Panc1 (cell line): ENCODE results near the gene DNAAF5. TPM values are rescaled to one million over a fixed set of nuclear protein-coding genes. Genes with fewer than 3 reads are reported as not detected.
A peak's percentile ranks its signal among the peaks of the same experiment; 100 is the strongest.

Experiments used
- ATAC-seq: fragments of 200-7000 bp; cut with Tn5 transposase; 2 replicates; pipeline ENCODE4 v1.9.1; 2020; ENCODE audit warnings: mild to moderate bottlenecking, moderate library complexity
- Bru-seq: library from RNA; stranded (reverse); fragments of 400-500 nt; gene quantifications from one replicate; lab custom pipeline; 2021; lab: Mats Ljungman, UMichigan
- BruChase-seq, 2 experiments: library from RNA; stranded (reverse); fragments of 400-500 nt; gene quantifications; one replicate each; lab custom pipeline; 2021; lab: Mats Ljungman, UMichigan
- BruUV-seq: library from RNA; stranded (reverse); fragments of 400-500 nt; replicated peaks from 2 replicates; lab custom pipeline; 2021; lab: Mats Ljungman, UMichigan
- CTCF ChIA-PET: fragments of 300-600 bp; sonication (Branson Sonifier 250); formaldehyde crosslinking; loops from one replicate; lab custom pipeline; 2022; ENCODE audit warnings: antibody characterized with exemption; lab: Charles Lee
- POLR2A ChIA-PET: fragments of 300-600 bp; sonication (Branson Sonifier 250); formaldehyde crosslinking; loops from one replicate; lab custom pipeline; 2022; ENCODE audit warnings: antibody characterized with exemption; lab: Charles Lee
- DNase-seq: peaks from one replicate; pipeline ENCODE4 v3.0.0-alpha.2; 2010; ENCODE audit warnings: low read depth, low spot score
- H3K27ac ChIP-seq: 2 replicates; pipeline ENCODE4 v1.5.1; 2011; ENCODE audit warnings: mild to moderate bottlenecking, low read length, inconsistent platforms
- H3K27me3 ChIP-seq: fragments of 200-500 bp; sonication (Bioruptor generic); 2 replicates; pipeline ENCODE4 v1.6.0; 2014; ENCODE audit warnings: low read length, inconsistent platforms; ENCODE audit not compliant: control insufficient read depth, insufficient read depth
- H3K36me3 ChIP-seq: fragments of 200-500 bp; sonication (Bioruptor generic); 2 replicates; pipeline ENCODE4 v1.5.1; 2014; ENCODE audit warnings: inconsistent platforms, mild to moderate bottlenecking, low read length, moderate library complexity; ENCODE audit not compliant: control insufficient read depth, insufficient read depth
- H3K4me1 ChIP-seq: 2 replicates; pipeline ENCODE4 v1.5.1; 2011; ENCODE audit warnings: inconsistent platforms, mild to moderate bottlenecking, low read length, moderate library complexity; ENCODE audit not compliant: control insufficient read depth, insufficient read depth
- H3K4me3 ChIP-seq, 2 experiments: 2 replicates each; pipeline ENCODE4 v1.5.1; 2011 to 2012; ENCODE audit warnings: low read depth in 2 of 2, low read length in 2 of 2, mild to moderate bottlenecking in 2 of 2, inconsistent platforms in 1 of 2, moderate library complexity in 1 of 2
- H3K9me3 ChIP-seq: fragments of 200-500 bp; sonication (Bioruptor generic); 2 replicates; pipeline ENCODE4 v1.5.1; 2014; ENCODE audit warnings: low read depth, mild to moderate bottlenecking, inconsistent platforms, low read length, moderate library complexity; ENCODE audit not compliant: control insufficient read depth, insufficient read depth
- CTCF ChIP-seq: fragments of 450-650 bp; IDR thresholded peaks from 2 replicates; pipeline ENCODE4 v1.5.1; 2017; ENCODE audit warnings: mild to moderate bottlenecking
- POLR2AphosphoS5 ChIP-seq: IDR thresholded peaks from 2 replicates; pipeline ENCODE4 v1.6.1; 2012; ENCODE audit warnings: mild to moderate bottlenecking, low read depth, low read length, moderate library complexity
- REST ChIP-seq, 2 experiments: IDR thresholded peaks; 2 replicates each; pipeline ENCODE4 v1.6.1; 2011 to 2012; ENCODE audit warnings: low read depth in 2 of 2, control low read depth in 1 of 2, low read length in 1 of 2, mild to moderate bottlenecking in 1 of 2, moderate library complexity in 1 of 2; ENCODE audit not compliant: insufficient read depth in 1 of 2
- SIN3A ChIP-seq: IDR thresholded peaks from 2 replicates; pipeline ENCODE4 v1.6.1; 2012; ENCODE audit warnings: low read depth, mild to moderate bottlenecking, low read length, moderate library complexity, borderline replicate concordance; ENCODE audit not compliant: insufficient read depth
- TCF7L2 ChIP-seq: IDR thresholded peaks from 2 replicates; pipeline ENCODE4 v1.6.1; 2011; ENCODE audit warnings: mild to moderate bottlenecking, low read depth, low read length, inconsistent platforms
- in situ Hi-C: cut with HindIII; loops from 2 replicates; pipeline ENCODE4 v1.10.0; 2016; ENCODE audit warnings: low sequenced_read_pairs, low pct_unique_long_range_greater_than_20kb
- intact Hi-C: fragments of 100-400 bp; cut with micrococcal nuclease; formaldehyde crosslinking; loops from one replicate; pipeline ENCODE4 v1.10.0; 2022; ENCODE audit not compliant: unreplicated experiment
- long read RNA-seq: library from polyadenylated mRNA; unstranded; transcript quantifications from one replicate; pipeline ENCODE4 v2.0.0, GENCODE V29; 2021; ENCODE audit not compliant: unreplicated experiment
- polyA plus RNA-seq: library from polyadenylated mRNA; unstranded; fragments of >200 nt; gene quantifications from one replicate; pipeline ENCODE4 v1.2.1, GENCODE V29; 2012; ENCODE audit warnings: missing spikeins; ENCODE audit not compliant: insufficient read length
- total RNA-seq: library from RNA; stranded (reverse); gene quantifications from one replicate; pipeline ENCODE4 v1.2.1, GENCODE V29; 2021; ENCODE audit not compliant: unreplicated experiment

DNAAF5 gene
- 79.5 TPM for total RNA-seq
- polyA plus RNA-seq, result 107 TPM
- percentile 79 among the genes with signal in this experiment for Bru-seq, nascent RNA
- percentile 78 among the genes with signal in this experiment for BruChase-seq, experiment 1, labeled RNA remaining after a 2-hour chase
- BruChase-seq, experiment 2, labeled RNA remaining after a 6-hour chase, result percentile 82 among the genes with signal in this experiment
- long read RNA-seq, transcript DNAAF5-201 (13 exons, 3,410 nt), result major isoform, 135 of 227 reads
- long read RNA-seq, partial matches to known transcripts, result 50 of 227 reads
- long read RNA-seq, other reads (novel, unspliced or antisense), result 40 of 227 reads

- ChIA-PET POLR2A (no interaction called here), CTCF (no interaction called here)
- TF ChIP-seq TCF7L2 (no peak), POLR2AphosphoS5 (peak; percentile 85), SIN3A (peak; percentile 97; the same call in 1 of the 2 replicates), REST (IDR thresholded peaks at IDR 0.05; ENCODE audit: insufficient read depth in 1 of 2, low read depth in 2 of 2, low read length in 1 of 2) (peak in 1 of 2 experiments; percentile 52; a peak in 1 of 4 replicates), CTCF (no peak)
- in situ Hi-C loops, result no loop called here
- peak; percentile 88 for ATAC-seq
- Histone ChIP-seq H3K36me3 (no peaks in the 10 kb centered on the region), H3K27ac (peak within 1 kb of the TSS; percentile 96), H3K4me3 (peak within 1 kb of the TSS; percentile 67 to 88), H3K27me3 (no peaks in the 10 kb centered on the region), H3K4me1 (peaks cover 20% of the 10 kb centered on the region), H3K9me3 (peaks cover 8% of the 10 kb centered on the region; the same call in 1 of the 2 replicates)
- intact Hi-C loops, result no loop called here
- DNase-seq, result peak; percentile 45
- BruUV-seq, result no TSS peak
Observed at GRCh38 chr7:726084-726853, at the start of gene DNAAF5. Gene DNAAF5 (plus strand): TSS chr7:726699. CDS start chr7:726721, 22 bp downstream.

- H3K27me3 ChIP-seq, result no peaks in the 10 kb centered on the region
- POLR2A ChIA-PET, result no interaction called here
- H3K4me1 ChIP-seq, result no peaks in the 10 kb centered on the region
- H3K9me3 ChIP-seq, result no peaks in the 10 kb centered on the region
- no peak overlapping the region for H3K27ac ChIP-seq
- H3K36me3 ChIP-seq, result no peaks in the 10 kb centered on the region
- intact Hi-C loops, result no loop called here
- CTCF ChIA-PET, result no interaction called here
- TF ChIP-seq POLR2AphosphoS5 (no peak), CTCF (no peak), REST (IDR thresholded peaks at IDR 0.05; ENCODE audit: insufficient read depth in 1 of 2, low read depth in 2 of 2, low read length in 1 of 2) (no peak), TCF7L2 (no peak), SIN3A (no peak)
- no peak for ATAC-seq
- no TSS peak for BruUV-seq
- no peak overlapping the region for H3K4me3 ChIP-seq
- no peak for DNase-seq
- in situ Hi-C loops, result no loop called here
Observed at GRCh38 chr7:676972-677385, 49.5 kb upstream of the DNAAF5 start.
